Stomach smooth muscle (tissue), 2 donors: ENCODE results near the gene CSNK1D.

ENCODE experiments used
- H3K27ac ChIP-seq: one replicate; pipeline ENCODE4 v1.7.0; 2013; ENCODE audit warnings: mild to moderate bottlenecking, low read length, inconsistent platforms
- H3K27me3 ChIP-seq, 2 donors: one replicate each; pipeline ENCODE4 v1.7.0; 2013; ENCODE audit warnings: low read length in 2 of 2; ENCODE audit not compliant: insufficient read depth in 2 of 2, control insufficient read depth in 1 of 2
- H3K36me3 ChIP-seq, 2 donors: one replicate each; pipeline ENCODE4 v1.7.0; 2013; ENCODE audit warnings: low read length in 2 of 2; ENCODE audit not compliant: control insufficient read depth in 2 of 2, insufficient read depth in 2 of 2
- H3K4me1 ChIP-seq: one replicate; pipeline ENCODE4 v1.7.0; 2013; ENCODE audit warnings: low read length; ENCODE audit not compliant: control insufficient read depth, insufficient read depth
- H3K4me3 ChIP-seq, 2 donors: one replicate each; pipeline ENCODE4 v1.7.0; 2013; ENCODE audit warnings: low read length in 2 of 2
- H3K9ac ChIP-seq, 2 donors: one replicate each; pipeline ENCODE4 v1.7.0; 2013; ENCODE audit warnings: low read length in 2 of 2, mild to moderate bottlenecking in 1 of 2
- H3K9me3 ChIP-seq, 2 donors: one replicate each; pipeline ENCODE4 v1.7.0; 2013; ENCODE audit warnings: low read length in 2 of 2; ENCODE audit not compliant: control insufficient read depth in 2 of 2
- donor health status: healthy.
- donor health status: Pancreatic carcinoma.

Gene CSNK1D

DNA sequence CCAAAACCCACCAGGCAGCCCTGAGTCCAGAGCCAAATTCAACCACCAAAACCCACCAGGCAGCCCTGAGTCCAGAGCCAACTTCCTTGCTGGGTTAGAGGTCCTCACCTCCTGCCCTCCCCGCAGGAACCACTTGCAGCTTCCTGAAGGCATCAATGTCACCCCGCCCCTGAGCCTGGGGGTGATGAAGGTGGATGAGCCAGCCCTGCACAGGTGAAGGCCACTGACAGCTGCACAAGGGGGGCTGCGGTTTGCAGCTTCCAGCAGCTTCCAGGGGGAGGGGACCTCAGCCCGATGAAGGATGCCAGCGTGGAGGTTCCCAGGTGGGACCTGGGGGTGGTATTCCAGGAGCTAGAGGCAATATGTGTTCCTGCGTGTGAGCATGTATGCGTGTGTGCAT, 7.6 kb upstream of the CSNK1D start:
- peaks cover 4% of the 10 kb centered on the region for H3K4me1 ChIP-seq
- no peaks in the 10 kb centered on the region for H3K27me3 ChIP-seq
- H3K9me3 ChIP-seq = no peaks in the 10 kb centered on the region
- H3K27ac ChIP-seq = no peak overlapping the region
- H3K9ac ChIP-seq = no peak overlapping the region
- H3K4me3 ChIP-seq = no peak overlapping the region
- peaks cover 4% of the 10 kb centered on the region in 2 donors for H3K36me3 ChIP-seq

DNA sequence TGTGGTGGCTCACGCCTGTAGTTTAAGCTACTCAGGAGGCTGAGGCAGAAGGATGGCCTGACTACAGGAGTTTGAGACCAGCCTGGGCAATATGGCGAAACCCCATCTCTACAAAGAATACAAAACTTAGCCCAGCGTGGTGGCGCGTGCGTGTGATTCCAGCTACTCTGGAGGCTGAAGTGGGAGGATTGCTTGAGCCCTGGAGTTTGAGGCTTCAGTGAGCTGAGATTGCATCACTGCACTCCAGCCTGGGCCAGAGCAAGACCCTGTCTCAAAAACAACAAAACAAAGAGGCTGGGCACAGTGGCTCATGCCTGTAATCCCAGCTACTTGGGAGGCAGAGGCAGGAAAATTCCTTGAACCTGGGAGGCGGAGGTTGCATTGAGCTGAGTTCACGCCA, 7.0 kb upstream of the CSNK1D start:
- no peaks in the 10 kb centered on the region for H3K9me3 ChIP-seq
- H3K36me3 ChIP-seq = peaks cover 4% of the 10 kb centered on the region in 2 donors
- H3K27me3 ChIP-seq = no peaks in the 10 kb centered on the region
- no peak overlapping the region for H3K4me3 ChIP-seq
- H3K9ac ChIP-seq = no peak overlapping the region
- H3K4me1 ChIP-seq = peaks cover 4% of the 10 kb centered on the region
- no peak overlapping the region for H3K27ac ChIP-seq

DNA sequence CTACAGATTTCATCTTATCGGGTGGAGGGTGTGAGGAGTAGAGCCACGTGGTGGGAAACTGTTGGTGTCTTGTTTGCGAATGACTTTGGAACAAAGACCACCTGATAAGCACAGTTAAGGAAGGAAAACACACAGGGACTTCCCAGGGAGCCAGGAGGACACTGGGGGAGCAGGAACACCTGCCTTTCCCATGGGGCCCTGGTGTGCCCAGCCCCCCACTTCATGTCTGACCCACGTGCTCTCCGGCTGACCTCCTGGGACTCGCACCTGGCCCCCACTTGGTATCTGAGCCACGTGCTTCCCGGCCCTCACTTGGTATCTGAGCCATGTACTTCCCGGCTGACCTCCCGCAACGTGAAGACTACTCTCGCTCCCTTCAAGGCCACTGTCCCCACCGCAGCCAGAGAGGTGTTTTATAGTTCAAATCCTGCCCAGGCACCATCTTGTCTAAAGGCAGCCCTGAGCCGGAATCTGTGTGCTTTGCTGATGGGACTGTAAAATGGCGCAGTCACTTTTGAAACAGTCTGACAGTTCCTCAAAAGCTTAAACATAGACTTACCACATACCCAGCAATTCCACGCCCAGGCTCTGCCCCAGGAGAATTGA, 5.4 kb upstream of the CSNK1D start:
- no peak overlapping the region for H3K9ac ChIP-seq
- H3K27me3 ChIP-seq = no peaks in the 10 kb centered on the region
- no peak overlapping the region for H3K27ac ChIP-seq
- peaks cover 16% of the 10 kb centered on the region for H3K4me1 ChIP-seq
- peaks cover 4% of the 10 kb centered on the region in 2 donors for H3K36me3 ChIP-seq
- H3K4me3 ChIP-seq = no peak overlapping the region
- H3K9me3 ChIP-seq = no peaks in the 10 kb centered on the region

DNA sequence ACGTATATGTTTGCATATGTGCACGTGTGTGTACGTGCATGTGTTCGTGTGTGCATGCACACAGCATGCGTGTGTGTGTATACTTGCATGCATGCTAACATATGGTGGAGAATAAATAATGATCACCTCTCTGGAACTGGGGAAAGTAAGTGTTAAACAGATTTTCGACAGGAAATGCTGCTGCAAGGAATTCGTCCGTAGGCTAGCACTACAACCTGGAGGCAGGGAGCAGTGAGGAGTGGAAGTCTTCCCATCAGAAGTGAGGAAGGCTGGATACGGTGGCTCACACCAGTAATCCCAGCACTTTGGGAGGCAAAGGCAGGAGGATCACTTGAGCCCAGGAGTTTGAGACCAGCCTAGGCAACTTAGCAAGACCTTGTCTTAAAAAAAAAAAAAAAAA, 4.8 kb upstream of the CSNK1D start:
- H3K4me1 ChIP-seq = peaks cover 19% of the 10 kb centered on the region
- H3K4me3 ChIP-seq = no peak overlapping the region
- no peaks in the 10 kb centered on the region for H3K27me3 ChIP-seq
- no peak overlapping the region for H3K27ac ChIP-seq
- H3K36me3 ChIP-seq = peaks cover 4% of the 10 kb centered on the region in 2 donors
- no peaks in the 10 kb centered on the region for H3K9me3 ChIP-seq
- H3K9ac ChIP-seq = no peak overlapping the region

DNA sequence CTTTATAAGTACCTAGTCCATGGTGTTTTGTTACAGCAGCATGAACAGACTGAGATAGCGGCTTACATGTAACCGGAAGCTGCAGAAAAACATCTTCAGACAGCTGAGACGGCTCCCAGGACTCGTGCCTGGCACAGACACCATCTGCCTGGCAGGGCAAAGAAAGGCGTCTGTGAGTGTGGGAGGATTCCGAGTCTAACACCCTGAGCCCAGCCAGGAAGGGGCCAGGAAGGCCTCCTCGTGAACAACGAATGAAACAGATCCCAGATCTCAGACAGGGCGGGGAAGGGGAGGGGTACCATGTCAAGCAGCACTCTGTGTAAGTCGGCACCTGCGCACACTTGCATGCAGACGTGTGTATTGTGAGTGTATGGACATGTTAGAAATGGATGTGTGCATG, 4.4 kb upstream of the CSNK1D start:
- peaks cover 15% of the 10 kb centered on the region for H3K4me1 ChIP-seq
- no peak overlapping the region for H3K4me3 ChIP-seq
- no peak overlapping the region for H3K27ac ChIP-seq
- no peaks in the 10 kb centered on the region for H3K9me3 ChIP-seq
- H3K36me3 ChIP-seq = peaks cover 4% of the 10 kb centered on the region in 2 donors
- H3K9ac ChIP-seq = no peak overlapping the region
- H3K27me3 ChIP-seq = no peaks in the 10 kb centered on the region

DNA sequence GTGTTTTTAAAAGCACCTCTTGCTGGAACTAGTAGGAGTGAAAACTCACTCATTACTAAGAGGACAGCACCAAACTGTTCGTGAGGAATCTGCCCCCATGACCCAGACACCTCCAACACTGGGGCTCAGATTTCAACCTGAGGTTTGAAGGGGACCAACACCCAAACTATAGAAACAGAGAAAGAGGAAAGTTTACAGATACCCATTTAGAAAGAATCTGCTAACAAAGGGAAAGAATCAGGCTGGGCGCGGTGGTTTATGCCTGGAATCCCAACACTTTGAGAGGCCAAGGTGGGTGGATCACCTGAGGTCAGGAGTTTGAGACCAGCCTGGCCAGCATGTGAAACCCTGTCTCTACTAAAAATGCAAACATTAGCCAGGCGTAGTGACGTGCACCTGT, 3.4 kb upstream of the CSNK1D start:
- Histone ChIP-seq H3K4me3 (no peak overlapping the region), H3K9me3 (no peaks in the 10 kb centered on the region), H3K27ac (no peak overlapping the region), H3K36me3 (peaks cover 4% of the 10 kb centered on the region in 2 donors), H3K9ac (no peak overlapping the region), H3K4me1 (peaks cover 19% of the 10 kb centered on the region), H3K27me3 (no peaks in the 10 kb centered on the region)

DNA sequence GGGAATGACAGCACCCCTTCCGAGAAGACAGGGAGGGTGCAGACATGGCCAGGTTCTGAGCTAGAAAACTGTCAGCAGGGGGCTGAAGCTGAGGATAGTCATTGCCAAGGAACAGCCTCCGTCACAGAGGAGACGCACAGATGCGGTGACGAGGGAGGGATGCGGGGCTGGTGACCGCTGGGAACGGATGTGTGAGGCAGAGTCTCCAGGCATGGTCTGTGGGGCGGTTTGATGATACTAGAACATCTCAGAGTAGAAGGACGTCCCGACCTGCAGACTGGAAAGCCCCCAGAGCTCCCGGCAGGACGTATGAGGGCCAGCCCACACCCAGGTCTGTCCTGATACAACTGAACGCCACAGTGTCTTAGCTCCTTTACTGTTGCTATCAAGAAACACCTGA, 1.8 kb upstream of the CSNK1D start:
- H3K36me3 ChIP-seq = peaks cover 11 to 14% of the 10 kb centered on the region in 2 donors
- no peak overlapping the region for H3K9ac ChIP-seq
- H3K27me3 ChIP-seq = no peaks in the 10 kb centered on the region
- H3K4me3 ChIP-seq = no peak overlapping the region
- no peaks in the 10 kb centered on the region for H3K9me3 ChIP-seq
- no peak overlapping the region for H3K27ac ChIP-seq
- peaks cover 35% of the 10 kb centered on the region for H3K4me1 ChIP-seq

DNA sequence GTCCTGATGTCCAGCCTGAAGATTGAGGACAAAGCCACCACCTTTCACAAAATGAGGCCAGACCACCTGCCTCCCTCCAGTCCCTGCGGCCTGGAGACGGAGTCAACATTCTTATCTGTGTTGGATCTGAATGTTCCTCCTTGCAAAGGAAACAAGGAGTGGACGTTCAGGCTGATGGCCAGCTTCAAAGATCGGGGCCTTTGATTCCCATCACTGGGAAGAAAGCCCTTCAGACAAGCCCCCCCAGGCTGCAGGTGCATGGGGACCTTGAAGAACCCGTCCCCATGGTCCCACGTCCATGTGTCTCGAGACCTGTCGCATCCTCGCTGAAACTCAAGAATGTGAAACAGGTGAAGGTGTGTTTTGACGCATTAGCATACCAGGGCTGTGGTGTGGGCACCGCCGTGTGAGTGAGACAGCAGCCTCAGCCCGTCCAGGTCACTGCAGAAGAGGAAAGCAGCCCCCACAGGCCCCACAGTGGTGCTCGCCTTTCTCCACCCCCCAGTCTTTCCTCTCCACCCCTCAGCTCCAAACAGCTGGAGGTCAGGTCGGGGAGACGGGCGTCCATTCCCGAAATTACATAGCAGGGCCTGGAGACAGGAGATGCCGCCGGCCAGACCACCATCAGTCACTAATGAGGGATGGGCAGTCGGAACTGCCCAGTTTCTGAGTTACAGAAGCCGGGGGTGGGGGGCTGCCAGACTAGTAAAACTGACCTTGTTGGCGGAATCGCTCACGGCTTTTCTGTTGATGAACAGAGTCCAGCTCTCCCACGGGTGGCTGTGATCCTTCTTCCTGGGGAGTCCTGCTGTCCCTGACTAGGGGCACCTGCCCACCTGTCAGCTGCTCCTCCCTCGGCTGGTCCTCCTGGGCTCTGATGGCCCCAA, 877 bp upstream of the CSNK1D start:
- no peaks in the 10 kb centered on the region for H3K27me3 ChIP-seq
- peaks cover 11 to 17% of the 10 kb centered on the region in 2 donors for H3K36me3 ChIP-seq
- no peaks in the 10 kb centered on the region for H3K9me3 ChIP-seq
- peak overlapping the region; percentile 91 for H3K27ac ChIP-seq
- H3K4me3 ChIP-seq = peak overlapping the region; percentile 78 to 86
- peaks cover 45% of the 10 kb centered on the region for H3K4me1 ChIP-seq
- H3K9ac ChIP-seq = peak overlapping the region; percentile 64 to 81

DNA sequence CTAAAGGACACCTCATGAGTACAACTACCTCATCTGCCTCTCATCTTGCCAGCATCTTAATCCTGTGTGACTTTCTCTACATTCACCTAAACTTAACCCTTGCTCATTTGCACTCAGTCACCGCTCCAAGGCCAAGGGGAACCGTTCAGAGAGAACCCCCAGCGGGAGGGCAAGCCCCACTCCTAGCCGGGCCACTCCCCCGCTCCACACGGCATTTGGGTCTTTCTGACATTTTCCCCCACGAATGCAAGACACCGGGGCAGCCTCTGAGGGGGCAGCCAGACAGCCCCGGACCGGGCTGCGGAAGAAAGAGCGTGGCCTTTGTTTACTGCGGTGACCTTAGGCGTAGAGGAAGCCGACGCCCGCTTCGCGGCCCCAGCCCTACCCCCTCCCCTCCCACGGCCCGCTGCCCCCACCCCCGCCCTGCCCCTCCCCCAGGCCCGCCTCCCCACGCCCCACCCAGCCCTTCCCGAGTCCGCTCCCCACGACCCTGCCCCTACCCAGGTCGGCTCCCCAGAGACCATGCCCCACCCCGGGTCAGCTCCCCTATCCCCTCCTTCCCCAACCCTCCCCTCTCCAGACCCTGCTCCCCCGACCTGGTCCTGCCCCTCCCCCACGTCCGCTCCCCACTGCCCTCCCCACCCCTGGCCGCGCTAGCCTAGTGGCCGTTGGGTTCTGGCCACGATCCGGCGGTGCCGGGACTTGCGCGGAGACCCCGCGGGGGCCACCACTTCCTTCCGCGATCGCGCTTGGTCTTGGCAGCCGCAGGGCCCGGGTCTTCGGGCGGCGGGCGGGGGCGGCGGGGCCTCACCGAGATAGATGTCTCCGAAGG, 789 bp downstream of the CSNK1D start:
- Histone ChIP-seq H3K9me3 (no peaks in the 10 kb centered on the region), H3K4me1 (peaks cover 61% of the 10 kb centered on the region), H3K27me3 (no peaks in the 10 kb centered on the region), H3K4me3 (peak overlapping the region; percentile 86 to 89), H3K9ac (peak overlapping the region; percentile 62 to 84), H3K27ac (peak overlapping the region; percentile 91), H3K36me3 (peaks cover 6 to 16% of the 10 kb centered on the region in 2 donors)

DNA sequence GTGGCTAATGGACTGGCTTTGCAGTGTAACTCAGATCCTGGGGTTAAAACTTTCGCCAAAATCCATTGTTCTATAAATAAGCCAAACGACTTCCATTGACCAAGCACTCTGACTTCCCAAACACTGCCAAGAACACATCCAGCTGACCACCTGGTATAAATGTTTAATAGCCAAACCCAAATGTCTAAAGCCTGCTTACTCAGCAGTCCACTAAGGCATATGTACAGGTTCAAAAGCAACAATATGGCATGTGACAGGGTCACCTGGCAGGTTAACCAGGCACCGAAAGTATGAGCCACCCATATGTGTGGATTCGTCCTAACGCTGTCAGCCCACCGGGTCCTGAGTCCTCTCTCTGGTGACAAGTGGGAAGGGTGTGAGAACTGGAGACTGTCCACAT, 2.1 kb downstream of the CSNK1D start:
- Histone ChIP-seq H3K27me3 (no peaks in the 10 kb centered on the region), H3K9me3 (no peaks in the 10 kb centered on the region), H3K4me3 (peak overlapping the region; percentile 40 to 86), H3K4me1 (peaks cover 72% of the 10 kb centered on the region), H3K36me3 (peaks cover 8 to 16% of the 10 kb centered on the region in 2 donors), H3K9ac (peak overlapping the region in 1 of 2 donors; percentile 84), H3K27ac (peak overlapping the region; percentile 43)
